Skeletal muscle satellite cell (primary cell): ENCODE results near the gene C19orf81.

Source experiments
- H3K27me3 ChIP-seq: 2 replicates; pipeline ENCODE4 v1.7.0; 2013; ENCODE audit warnings: low read length; ENCODE audit not compliant: control insufficient read depth, insufficient read depth
- H3K36me3 ChIP-seq: 2 replicates; pipeline ENCODE4 v1.7.0; 2013; ENCODE audit warnings: mild to moderate bottlenecking, control low read depth, low read length; ENCODE audit not compliant: insufficient read depth
- H3K4me1 ChIP-seq: 2 replicates; pipeline ENCODE4 v1.7.0; 2013; ENCODE audit warnings: low read length; ENCODE audit not compliant: control insufficient read depth, insufficient read depth
- H3K4me2 ChIP-seq: 2 replicates; pipeline ENCODE4 v1.7.0; 2013; ENCODE audit warnings: mild to moderate bottlenecking, low read length
- H3K4me3 ChIP-seq: 2 replicates; pipeline ENCODE4 v1.7.0; 2013; ENCODE audit warnings: low read length
- H3K9ac ChIP-seq: 2 replicates; pipeline ENCODE4 v1.7.0; 2013; ENCODE audit warnings: mild to moderate bottlenecking, low read depth, low read length, moderate library complexity
- H3K9me3 ChIP-seq: replicated peaks from 2 replicates; pipeline ENCODE4 v1.7.0; 2013; ENCODE audit warnings: mild to moderate bottlenecking, control low read depth, low read length

Gene C19orf81

DNA sequence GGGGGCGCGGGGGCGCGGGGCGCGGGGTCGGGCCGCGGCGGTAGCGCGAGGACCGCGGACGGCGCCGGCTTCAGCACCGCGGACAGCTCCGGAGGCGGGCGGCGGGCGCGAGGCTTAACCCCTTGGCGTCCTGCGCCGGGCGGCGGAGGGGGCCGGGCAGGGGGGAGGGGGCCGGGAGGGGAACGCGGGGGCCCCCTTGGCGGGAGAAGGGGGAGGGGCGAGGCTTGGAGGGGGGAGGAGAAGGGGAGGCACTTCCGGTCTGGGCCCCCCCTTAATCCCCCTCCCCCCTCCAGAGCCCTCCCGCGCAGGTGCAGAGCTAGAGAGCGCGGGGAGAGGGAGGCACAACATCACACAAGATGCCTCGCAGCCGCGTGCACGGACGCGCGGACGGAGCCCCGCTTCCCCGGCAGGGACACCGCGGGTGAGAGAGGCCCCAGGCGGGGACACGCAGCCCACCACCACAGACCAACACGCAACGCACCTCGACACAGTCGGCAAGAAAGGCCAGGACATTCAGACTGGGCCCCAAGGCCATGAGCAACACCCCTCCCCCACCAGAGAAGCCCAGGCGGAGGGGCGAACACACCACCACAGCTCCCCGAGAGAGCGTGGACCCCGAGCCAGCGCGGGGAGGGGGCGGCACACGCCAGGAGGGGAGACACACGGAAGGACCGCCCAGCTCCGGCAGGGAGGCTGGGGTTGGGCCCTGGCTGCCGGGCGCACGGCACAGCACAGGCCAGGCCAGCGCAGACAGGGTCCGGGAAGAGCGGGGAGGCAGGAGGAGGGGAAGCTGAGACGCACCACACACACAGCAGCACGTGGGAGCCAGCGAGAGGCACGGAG lies 46.2 kb downstream of the C19orf81 start:
- H3K9me3 ChIP-seq, result no peaks in the 10 kb centered on the region
- no peak overlapping the region for H3K9ac ChIP-seq
- H3K4me2 ChIP-seq, result no peak overlapping the region
- no peaks in the 10 kb centered on the region for H3K36me3 ChIP-seq
- no peaks in the 10 kb centered on the region for H3K4me1 ChIP-seq
- peaks cover 28% of the 10 kb centered on the region for H3K27me3 ChIP-seq
- H3K4me3 ChIP-seq, result no peak overlapping the region

DNA sequence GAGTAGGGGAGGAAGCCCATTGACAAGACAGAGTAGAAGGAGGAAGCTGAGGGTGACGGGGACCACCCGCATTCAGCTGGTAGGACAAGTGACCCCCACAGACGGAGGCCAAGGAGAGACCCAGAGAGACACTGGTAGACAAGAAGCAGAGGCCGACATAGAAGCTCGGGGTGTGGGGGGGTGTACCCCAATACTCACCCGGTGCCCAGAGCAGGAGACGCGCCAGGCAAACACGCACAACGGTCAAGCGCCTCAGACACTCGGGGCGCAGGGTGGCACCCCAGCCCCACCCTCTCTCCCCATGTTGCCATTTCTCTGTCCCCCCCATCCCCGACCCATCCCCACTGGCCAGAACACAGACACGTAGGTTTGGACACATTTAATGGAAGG lies 46.8 kb downstream of the C19orf81 start:
- no peak overlapping the region for H3K9ac ChIP-seq
- no peaks in the 10 kb centered on the region for H3K4me1 ChIP-seq
- no peaks in the 10 kb centered on the region for H3K36me3 ChIP-seq
- no peak overlapping the region for H3K4me3 ChIP-seq
- H3K4me2 ChIP-seq, result no peak overlapping the region
- H3K27me3 ChIP-seq, result peaks cover 28% of the 10 kb centered on the region
- no peaks in the 10 kb centered on the region for H3K9me3 ChIP-seq

DNA sequence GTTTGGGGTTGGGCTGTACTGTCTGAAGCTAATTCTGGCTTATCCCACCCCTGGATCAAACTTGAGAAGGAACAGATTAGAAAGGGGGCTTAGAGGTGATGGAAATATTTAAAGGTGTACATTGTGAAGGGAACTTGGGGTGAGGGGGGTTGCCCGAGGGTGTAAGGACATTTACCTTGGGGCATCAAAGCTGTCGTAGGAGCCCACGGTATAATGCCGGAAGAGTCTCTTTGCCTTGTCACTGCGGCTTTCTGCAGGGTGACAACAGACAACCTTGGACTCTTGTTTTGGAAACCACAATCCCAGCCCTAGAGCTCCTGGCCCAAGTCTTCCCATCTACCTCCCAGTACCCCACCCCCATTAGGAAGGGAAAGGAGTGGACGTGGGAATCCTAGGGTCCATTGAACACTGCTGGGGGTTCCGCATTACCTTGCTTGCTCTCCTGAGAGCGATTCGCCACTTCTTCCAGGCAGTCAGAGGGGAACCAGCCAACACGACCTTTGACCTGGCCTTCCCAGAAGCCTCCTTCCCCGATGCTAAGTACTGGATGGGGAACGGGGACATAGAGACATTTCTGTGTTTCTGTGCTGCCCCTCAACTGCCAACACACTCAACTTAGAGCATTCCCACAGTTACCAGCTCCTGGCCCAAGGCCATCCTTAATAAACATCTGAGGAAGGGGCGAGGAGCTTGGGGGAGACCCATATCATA lies 48.3 kb downstream of the C19orf81 start:
- H3K27me3 ChIP-seq, result peaks cover 25% of the 10 kb centered on the region
- H3K4me1 ChIP-seq, result no peaks in the 10 kb centered on the region
- no peak overlapping the region for H3K9ac ChIP-seq
- H3K4me3 ChIP-seq, result no peak overlapping the region
- H3K36me3 ChIP-seq, result no peaks in the 10 kb centered on the region
- H3K9me3 ChIP-seq, result no peaks in the 10 kb centered on the region
- H3K4me2 ChIP-seq, result no peak overlapping the region

DNA sequence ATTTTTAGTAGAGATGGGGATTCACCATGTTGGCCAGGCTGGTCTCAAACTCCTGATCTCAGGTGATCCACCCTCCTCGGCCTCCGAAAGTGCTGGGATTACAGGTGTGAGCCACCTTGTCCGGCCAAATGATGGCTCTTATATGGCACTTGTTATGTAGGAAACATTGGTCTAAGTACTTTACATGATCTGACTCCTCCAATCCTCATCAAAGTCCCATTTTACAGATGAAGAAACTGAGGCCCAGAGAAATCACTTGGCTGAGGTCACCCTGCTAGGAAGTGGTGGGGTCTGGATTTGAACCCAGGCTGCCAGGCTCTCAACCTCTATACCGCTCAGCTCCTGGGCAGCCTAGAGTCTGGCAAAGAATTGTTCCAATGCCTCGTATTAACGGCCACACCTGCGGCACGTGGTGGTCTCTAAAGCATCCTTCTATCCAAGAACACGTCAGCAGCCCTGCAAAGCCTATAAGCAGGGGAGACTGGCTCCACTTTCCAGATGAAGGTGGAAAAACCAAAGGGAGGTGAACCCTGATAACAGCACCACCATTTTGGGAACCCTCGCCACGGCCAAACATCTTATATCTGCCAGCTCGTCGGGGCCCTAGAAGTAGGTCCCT lies 52.2 kb downstream of the C19orf81 start:
- Histone ChIP-seq H3K4me2 (no peak overlapping the region), H3K9ac (no peak overlapping the region), H3K4me1 (peaks cover 3% of the 10 kb centered on the region), H3K27me3 (peaks cover 2% of the 10 kb centered on the region), H3K9me3 (no peaks in the 10 kb centered on the region), H3K36me3 (no peaks in the 10 kb centered on the region), H3K4me3 (no peak overlapping the region)

GRCh38 chr19:50702158-50702870 lies 53.1 kb downstream of the C19orf81 start:
- no peaks in the 10 kb centered on the region for H3K9me3 ChIP-seq
- H3K9ac ChIP-seq, result no peak overlapping the region
- H3K27me3 ChIP-seq, result no peaks in the 10 kb centered on the region
- H3K36me3 ChIP-seq, result no peaks in the 10 kb centered on the region
- peaks cover 3% of the 10 kb centered on the region for H3K4me1 ChIP-seq
- H3K4me2 ChIP-seq, result no peak overlapping the region
- no peak overlapping the region for H3K4me3 ChIP-seq

DNA sequence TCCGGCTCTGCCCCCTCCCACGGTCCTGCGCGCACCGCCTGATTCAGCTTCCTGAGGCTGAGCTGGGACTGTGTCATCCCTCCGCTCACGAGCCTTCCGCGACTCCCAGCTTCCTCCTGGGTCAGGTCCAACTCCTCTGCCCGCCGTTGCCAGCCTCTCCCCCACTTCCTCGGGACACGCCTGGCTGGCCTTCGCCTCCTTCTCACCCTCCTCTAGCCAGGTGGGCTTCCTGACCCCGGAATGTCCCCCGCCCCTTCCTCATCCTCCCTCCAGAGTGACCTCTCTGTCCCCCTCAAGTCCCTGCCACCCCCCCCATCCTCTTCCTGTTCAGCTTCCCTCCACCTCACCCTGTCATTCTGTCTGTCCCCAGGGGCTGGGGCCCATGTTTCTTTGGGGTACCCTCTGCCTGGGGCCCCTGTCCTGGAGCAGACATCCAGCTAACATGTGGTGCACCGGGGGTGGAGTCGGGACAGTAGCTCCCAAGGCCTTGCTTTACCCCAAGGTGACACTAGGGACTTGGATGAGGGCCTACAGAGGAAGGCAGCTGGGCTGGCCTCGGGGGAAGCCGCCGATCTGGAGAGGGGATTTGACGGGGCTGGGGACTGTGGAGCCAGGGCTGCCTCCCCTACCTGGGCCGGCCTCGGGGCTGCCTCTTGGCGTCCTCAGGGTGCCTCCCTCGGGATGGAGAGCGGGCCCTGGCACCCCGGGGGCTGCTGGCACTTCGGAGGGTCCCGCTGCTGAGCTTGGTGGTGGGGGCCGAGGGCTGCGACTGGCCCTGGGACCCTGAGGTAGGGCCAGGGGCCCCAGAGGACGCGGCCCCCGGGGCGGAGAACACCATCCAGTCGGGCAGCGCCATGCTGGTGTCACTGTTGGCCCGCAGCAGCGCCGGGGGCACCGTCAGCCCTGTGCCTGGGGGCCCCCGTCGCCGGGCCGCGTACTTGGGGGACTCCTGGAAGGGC lies 53.9 kb downstream of the C19orf81 start:
- Histone ChIP-seq H3K9me3 (no peaks in the 10 kb centered on the region), H3K36me3 (no peaks in the 10 kb centered on the region), H3K4me1 (peaks cover 3% of the 10 kb centered on the region), H3K27me3 (no peaks in the 10 kb centered on the region), H3K4me3 (no peak overlapping the region), H3K9ac (no peak overlapping the region), H3K4me2 (no peak overlapping the region)

- Histone ChIP-seq H3K9ac (no peak overlapping the region), H3K4me1 (peaks cover 3% of the 10 kb centered on the region), H3K36me3 (no peaks in the 10 kb centered on the region), H3K9me3 (no peaks in the 10 kb centered on the region), H3K4me3 (no peak overlapping the region), H3K4me2 (no peak overlapping the region), H3K27me3 (no peaks in the 10 kb centered on the region)
Measured at GRCh38 chr19:50703915-50704796, 54.9 kb downstream of the C19orf81 start.

DNA sequence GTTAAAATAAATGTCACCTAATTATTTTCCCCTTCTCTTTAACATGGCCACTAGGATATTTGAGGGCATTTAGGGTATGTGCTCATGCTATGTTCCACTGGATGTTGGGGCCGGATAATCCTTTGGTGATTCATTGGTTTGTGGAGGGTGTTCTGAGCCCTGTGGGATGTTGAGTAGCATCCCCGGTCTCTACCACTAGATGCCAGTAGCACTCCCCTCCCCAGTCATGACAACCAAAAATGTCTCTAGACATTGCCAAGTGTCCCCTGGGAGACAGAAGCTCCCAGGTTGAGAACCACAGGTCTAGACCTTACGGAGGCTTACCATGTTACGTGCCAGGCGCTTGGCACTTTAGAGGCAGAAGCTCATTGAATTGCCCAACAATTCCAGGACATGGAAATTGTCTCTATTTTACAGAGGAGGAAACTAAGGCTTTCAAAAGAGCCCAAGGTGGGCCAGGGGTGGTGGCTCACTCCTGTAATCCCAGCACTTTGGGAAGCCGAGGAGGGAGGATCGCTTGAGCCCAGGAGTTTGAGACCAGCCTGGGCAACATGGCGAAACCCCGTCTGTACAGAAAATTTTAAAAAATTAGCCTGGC lies 56.3 kb downstream of the C19orf81 start:
- H3K9ac ChIP-seq, result no peak overlapping the region
- H3K4me1 ChIP-seq, result peaks cover 3% of the 10 kb centered on the region
- no peak overlapping the region for H3K4me3 ChIP-seq
- H3K9me3 ChIP-seq, result no peaks in the 10 kb centered on the region
- no peaks in the 10 kb centered on the region for H3K27me3 ChIP-seq
- H3K4me2 ChIP-seq, result no peak overlapping the region
- H3K36me3 ChIP-seq, result no peaks in the 10 kb centered on the region

- no peak overlapping the region for H3K4me3 ChIP-seq
- no peaks in the 10 kb centered on the region for H3K36me3 ChIP-seq
- H3K9me3 ChIP-seq, result no peaks in the 10 kb centered on the region
- H3K4me1 ChIP-seq, result peaks cover 3% of the 10 kb centered on the region
- H3K9ac ChIP-seq, result no peak overlapping the region
- H3K27me3 ChIP-seq, result no peaks in the 10 kb centered on the region
- no peak overlapping the region for H3K4me2 ChIP-seq
Measured at GRCh38 chr19:50706387-50706786, 57.1 kb downstream of the C19orf81 start.
